Panc1 (cell line): ENCODE results near the gene HS1BP3. TPM values are rescaled to one million over a fixed set of nuclear protein-coding genes. Genes with fewer than 3 reads are reported as not detected.

Experiments used
- ATAC-seq: fragments of 200-7000 bp; cut with Tn5 transposase; 2 replicates; pipeline ENCODE4 v1.9.1; 2020; ENCODE audit warnings: mild to moderate bottlenecking, moderate library complexity
- BruUV-seq: library from RNA; stranded (reverse); fragments of 400-500 nt; replicated peaks from 2 replicates; lab custom pipeline; 2021; lab: Mats Ljungman, UMichigan
- CTCF ChIA-PET: fragments of 300-600 bp; sonication (Branson Sonifier 250); formaldehyde crosslinking; loops from one replicate; lab custom pipeline; 2022; ENCODE audit warnings: antibody characterized with exemption; lab: Charles Lee
- POLR2A ChIA-PET: fragments of 300-600 bp; sonication (Branson Sonifier 250); formaldehyde crosslinking; loops from one replicate; lab custom pipeline; 2022; ENCODE audit warnings: antibody characterized with exemption; lab: Charles Lee
- DNase-seq: peaks from one replicate; pipeline ENCODE4 v3.0.0-alpha.2; 2010; ENCODE audit warnings: low read depth, low spot score
- H3K27ac ChIP-seq: 2 replicates; pipeline ENCODE4 v1.5.1; 2011; ENCODE audit warnings: mild to moderate bottlenecking, low read length, inconsistent platforms
- H3K27me3 ChIP-seq: fragments of 200-500 bp; sonication (Bioruptor generic); 2 replicates; pipeline ENCODE4 v1.6.0; 2014; ENCODE audit warnings: low read length, inconsistent platforms; ENCODE audit not compliant: control insufficient read depth, insufficient read depth
- H3K36me3 ChIP-seq: fragments of 200-500 bp; sonication (Bioruptor generic); 2 replicates; pipeline ENCODE4 v1.5.1; 2014; ENCODE audit warnings: inconsistent platforms, mild to moderate bottlenecking, low read length, moderate library complexity; ENCODE audit not compliant: control insufficient read depth, insufficient read depth
- H3K4me1 ChIP-seq: 2 replicates; pipeline ENCODE4 v1.5.1; 2011; ENCODE audit warnings: inconsistent platforms, mild to moderate bottlenecking, low read length, moderate library complexity; ENCODE audit not compliant: control insufficient read depth, insufficient read depth
- H3K4me3 ChIP-seq, 2 experiments: 2 replicates each; pipeline ENCODE4 v1.5.1; 2011 to 2012; ENCODE audit warnings: low read depth in 2 of 2, low read length in 2 of 2, mild to moderate bottlenecking in 2 of 2, inconsistent platforms in 1 of 2, moderate library complexity in 1 of 2
- H3K9me3 ChIP-seq: fragments of 200-500 bp; sonication (Bioruptor generic); 2 replicates; pipeline ENCODE4 v1.5.1; 2014; ENCODE audit warnings: low read depth, mild to moderate bottlenecking, inconsistent platforms, low read length, moderate library complexity; ENCODE audit not compliant: control insufficient read depth, insufficient read depth
- CTCF ChIP-seq: fragments of 450-650 bp; IDR thresholded peaks from 2 replicates; pipeline ENCODE4 v1.5.1; 2017; ENCODE audit warnings: mild to moderate bottlenecking
- POLR2AphosphoS5 ChIP-seq: IDR thresholded peaks from 2 replicates; pipeline ENCODE4 v1.6.1; 2012; ENCODE audit warnings: mild to moderate bottlenecking, low read depth, low read length, moderate library complexity
- SIN3A ChIP-seq: IDR thresholded peaks from 2 replicates; pipeline ENCODE4 v1.6.1; 2012; ENCODE audit warnings: low read depth, mild to moderate bottlenecking, low read length, moderate library complexity, borderline replicate concordance; ENCODE audit not compliant: insufficient read depth
- TCF7L2 ChIP-seq: IDR thresholded peaks from 2 replicates; pipeline ENCODE4 v1.6.1; 2011; ENCODE audit warnings: mild to moderate bottlenecking, low read depth, low read length, inconsistent platforms
- in situ Hi-C: cut with HindIII; loops from 2 replicates; pipeline ENCODE4 v1.10.0; 2016; ENCODE audit warnings: low sequenced_read_pairs, low pct_unique_long_range_greater_than_20kb
- intact Hi-C: fragments of 100-400 bp; cut with micrococcal nuclease; formaldehyde crosslinking; loops from one replicate; pipeline ENCODE4 v1.10.0; 2022; ENCODE audit not compliant: unreplicated experiment
- total RNA-seq: library from RNA; stranded (reverse); gene quantifications from one replicate; pipeline ENCODE4 v1.2.1, GENCODE V29; 2021; ENCODE audit not compliant: unreplicated experiment
- TF ChIP-seq, protein P1 (sequence below), 2 experiments: IDR thresholded peaks; 2 replicates each; pipeline ENCODE4 v1.6.1; 2011 to 2012; ENCODE audit warnings: low read depth in 2 of 2, control low read depth in 1 of 2, low read length in 1 of 2, mild to moderate bottlenecking in 1 of 2, moderate library complexity in 1 of 2; ENCODE audit not compliant: insufficient read depth in 1 of 2

HS1BP3 gene
- total RNA-seq, 1 experiment from 2014 or later: 46.1 TPM

DNA sequence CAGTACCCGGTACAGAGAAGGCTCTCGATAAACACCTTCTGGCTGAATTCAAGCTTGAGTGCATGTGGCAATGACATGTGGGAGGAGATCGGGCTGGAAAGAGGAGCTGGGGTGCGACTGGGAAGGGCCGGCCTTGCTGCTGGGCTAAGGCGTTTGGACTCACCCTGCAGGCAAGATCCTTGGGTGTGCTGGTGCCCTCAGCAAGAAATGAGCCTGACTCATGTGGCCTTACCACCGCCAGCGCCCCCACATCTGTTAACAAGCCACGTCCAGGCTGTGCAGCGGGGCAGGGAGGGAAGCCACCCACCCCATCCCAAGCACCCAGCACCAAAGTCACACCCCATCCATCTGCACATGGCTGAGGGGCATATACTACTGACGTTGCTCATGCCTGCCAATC is 1.3 kb downstream of the HS1BP3 start:
- no peaks in the 10 kb centered on the region for H3K9me3 ChIP-seq
- H3K36me3 ChIP-seq: no peaks in the 10 kb centered on the region
- DNase-seq (no peak), ATAC-seq (no peak)
- H3K4me1 ChIP-seq: peaks cover 9% of the 10 kb centered on the region
- no peaks in the 10 kb centered on the region for H3K27me3 ChIP-seq
- in situ Hi-C loops: loop anchor here (25.0 kb wide), 1 partner anchor 212 kb away; the partner anchor contains the start of gene RHOB
- POLR2A ChIA-PET: no interaction called here
- intact Hi-C loops: no loop called here
- no TSS peak for BruUV-seq
- H3K27ac ChIP-seq: peak overlapping the region; percentile 78
- H3K4me3 ChIP-seq: peak overlapping the region; percentile 87 to 93; a peak in 3 of 4 replicates
- CTCF ChIA-PET: no interaction called here
- TF ChIP-seq TCF7L2: no peak
- no peak for TF ChIP-seq POLR2AphosphoS5
- no peak for TF ChIP-seq CTCF
- TF ChIP-seq SIN3A: no peak
- TF ChIP-seq, protein P1, sequence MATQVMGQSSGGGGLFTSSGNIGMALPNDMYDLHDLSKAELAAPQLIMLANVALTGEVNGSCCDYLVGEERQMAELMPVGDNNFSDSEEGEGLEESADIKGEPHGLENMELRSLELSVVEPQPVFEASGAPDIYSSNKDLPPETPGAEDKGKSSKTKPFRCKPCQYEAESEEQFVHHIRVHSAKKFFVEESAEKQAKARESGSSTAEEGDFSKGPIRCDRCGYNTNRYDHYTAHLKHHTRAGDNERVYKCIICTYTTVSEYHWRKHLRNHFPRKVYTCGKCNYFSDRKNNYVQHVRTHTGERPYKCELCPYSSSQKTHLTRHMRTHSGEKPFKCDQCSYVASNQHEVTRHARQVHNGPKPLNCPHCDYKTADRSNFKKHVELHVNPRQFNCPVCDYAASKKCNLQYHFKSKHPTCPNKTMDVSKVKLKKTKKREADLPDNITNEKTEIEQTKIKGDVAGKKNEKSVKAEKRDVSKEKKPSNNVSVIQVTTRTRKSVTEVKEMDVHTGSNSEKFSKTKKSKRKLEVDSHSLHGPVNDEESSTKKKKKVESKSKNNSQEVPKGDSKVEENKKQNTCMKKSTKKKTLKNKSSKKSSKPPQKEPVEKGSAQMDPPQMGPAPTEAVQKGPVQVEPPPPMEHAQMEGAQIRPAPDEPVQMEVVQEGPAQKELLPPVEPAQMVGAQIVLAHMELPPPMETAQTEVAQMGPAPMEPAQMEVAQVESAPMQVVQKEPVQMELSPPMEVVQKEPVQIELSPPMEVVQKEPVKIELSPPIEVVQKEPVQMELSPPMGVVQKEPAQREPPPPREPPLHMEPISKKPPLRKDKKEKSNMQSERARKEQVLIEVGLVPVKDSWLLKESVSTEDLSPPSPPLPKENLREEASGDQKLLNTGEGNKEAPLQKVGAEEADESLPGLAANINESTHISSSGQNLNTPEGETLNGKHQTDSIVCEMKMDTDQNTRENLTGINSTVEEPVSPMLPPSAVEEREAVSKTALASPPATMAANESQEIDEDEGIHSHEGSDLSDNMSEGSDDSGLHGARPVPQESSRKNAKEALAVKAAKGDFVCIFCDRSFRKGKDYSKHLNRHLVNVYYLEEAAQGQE (IDR thresholded peaks at IDR 0.05; ENCODE audit: insufficient read depth in 1 of 2, low read depth in 2 of 2, low read length in 1 of 2): no peak

DNA sequence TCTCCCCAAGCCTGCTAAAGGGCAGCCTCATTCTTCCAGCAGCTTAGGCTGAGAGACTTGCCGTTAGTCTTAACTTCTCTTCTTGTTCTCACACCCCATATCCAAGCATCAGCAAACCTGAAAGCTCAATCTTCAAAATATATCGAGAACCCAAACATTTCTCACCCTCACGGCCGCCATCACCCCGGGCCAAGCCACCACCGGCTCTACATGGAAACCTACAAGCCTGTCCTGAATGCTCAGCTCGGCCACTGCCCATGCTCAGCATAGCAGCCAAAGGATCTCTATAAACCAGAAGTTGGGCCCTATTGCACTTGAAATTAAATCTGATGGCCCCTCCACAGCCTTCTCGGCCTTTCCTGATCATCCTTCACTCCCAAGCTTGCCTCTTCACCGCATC is 2.1 kb downstream of the HS1BP3 start:
- intact Hi-C loops: no loop called here
- TSS peak; percentile 85 for BruUV-seq
- Histone ChIP-seq H3K4me3 (no peak overlapping the region; a peak in 1 of 4 replicates), H3K27ac (no peak overlapping the region), H3K27me3 (no peaks in the 10 kb centered on the region), H3K36me3 (no peaks in the 10 kb centered on the region), H3K9me3 (no peaks in the 10 kb centered on the region), H3K4me1 (peaks cover 9% of the 10 kb centered on the region)
- TF ChIP-seq POLR2AphosphoS5 (no peak), SIN3A (no peak), CTCF (no peak), TCF7L2 (no peak)
- TF ChIP-seq, protein P1 (IDR thresholded peaks at IDR 0.05; ENCODE audit: insufficient read depth in 1 of 2, low read depth in 2 of 2, low read length in 1 of 2): no peak
- DNase-seq (no peak), ATAC-seq (no peak)
- in situ Hi-C loops: loop anchor here (25.0 kb wide), 1 partner anchor 212 kb away; the partner anchor contains the start of gene RHOB
- POLR2A ChIA-PET: no interaction called here
- CTCF ChIA-PET: no interaction called here
